Measurements from ENCODE around the gene CLIP3.
A peak's percentile ranks its signal among the peaks of the same experiment; 100 is the strongest.

CLIP3 gene

DNA sequence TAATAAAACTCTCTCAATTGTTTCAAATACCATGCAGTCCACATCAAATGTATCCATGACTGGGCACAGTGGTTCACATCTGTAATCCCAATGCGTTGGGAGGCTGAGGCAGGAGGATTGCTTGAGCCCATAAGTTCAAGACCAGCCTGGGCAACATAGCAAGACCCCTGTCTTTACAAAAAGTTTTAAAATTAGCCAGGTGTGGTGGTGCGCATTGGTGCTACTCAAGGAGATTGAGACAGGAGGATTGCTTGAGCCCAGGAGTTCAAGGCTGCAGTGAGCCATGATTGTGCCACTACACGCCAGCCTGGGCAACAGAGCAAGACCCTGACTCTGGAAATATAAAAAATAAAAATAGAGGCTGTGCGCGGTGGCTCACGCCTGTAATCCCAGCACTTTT is 5.0 kb downstream of the CLIP3 start:
- H3K36me3 Mint-ChIP-seq = peaks cover 40% of the 10 kb centered on the region
- H3K4me3 Mint-ChIP-seq = no peak overlapping the region
- H3K27me3 Mint-ChIP-seq = no peaks in the 10 kb centered on the region
- H3K27ac Mint-ChIP-seq = no peak overlapping the region
- ATAC-seq = no peak
- no peaks in the 10 kb centered on the region for H3K9me3 Mint-ChIP-seq
- peaks cover 4% of the 10 kb centered on the region for H3K4me1 Mint-ChIP-seq

DNA sequence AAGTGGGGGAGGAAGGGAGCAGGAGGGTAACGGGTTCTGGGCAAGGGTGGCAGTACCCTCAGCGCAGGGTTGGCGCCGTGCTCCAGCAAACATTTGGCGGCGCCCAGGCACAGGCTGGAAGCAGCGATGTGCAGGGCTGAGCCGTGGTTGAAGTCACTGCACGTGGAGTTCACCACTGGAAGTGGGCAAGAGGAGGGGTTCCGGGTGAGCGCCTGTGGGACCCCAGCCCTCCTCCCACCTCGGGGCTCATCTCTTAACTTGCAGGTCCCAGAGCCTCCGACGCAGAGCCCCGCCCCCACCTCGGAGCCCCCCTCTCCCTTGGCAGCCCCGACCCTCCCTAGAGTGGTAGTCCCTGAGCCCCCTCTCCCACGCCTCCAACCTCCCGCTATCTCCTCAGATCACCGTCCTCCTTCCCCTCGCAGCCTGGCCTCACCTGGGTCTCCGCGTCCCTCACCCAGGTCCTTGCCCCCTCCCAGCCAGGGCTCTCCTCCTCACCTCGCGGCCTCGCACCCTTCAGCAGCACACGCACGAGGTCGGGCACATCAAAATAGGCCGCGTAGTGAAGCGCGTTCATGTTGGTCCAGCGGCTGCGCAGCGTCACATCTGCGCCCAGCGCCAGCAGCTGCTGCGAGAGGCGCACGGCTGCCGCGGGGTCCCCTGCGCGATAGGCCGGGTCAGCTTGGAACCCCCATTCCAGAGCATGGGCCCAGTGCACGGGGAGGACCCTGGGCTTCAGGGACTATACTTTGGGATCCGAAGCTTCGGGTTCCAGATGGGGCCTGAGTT is 6.4 kb downstream of the CLIP3 start:
- Mint-ChIP-seq H3K27me3 (no peaks in the 10 kb centered on the region), H3K4me3 (no peak overlapping the region), H3K4me1 (no peaks in the 10 kb centered on the region), H3K36me3 (peaks cover 41% of the 10 kb centered on the region), H3K9me3 (no peaks in the 10 kb centered on the region), H3K27ac (no peak overlapping the region)
- no peak for ATAC-seq

DNA sequence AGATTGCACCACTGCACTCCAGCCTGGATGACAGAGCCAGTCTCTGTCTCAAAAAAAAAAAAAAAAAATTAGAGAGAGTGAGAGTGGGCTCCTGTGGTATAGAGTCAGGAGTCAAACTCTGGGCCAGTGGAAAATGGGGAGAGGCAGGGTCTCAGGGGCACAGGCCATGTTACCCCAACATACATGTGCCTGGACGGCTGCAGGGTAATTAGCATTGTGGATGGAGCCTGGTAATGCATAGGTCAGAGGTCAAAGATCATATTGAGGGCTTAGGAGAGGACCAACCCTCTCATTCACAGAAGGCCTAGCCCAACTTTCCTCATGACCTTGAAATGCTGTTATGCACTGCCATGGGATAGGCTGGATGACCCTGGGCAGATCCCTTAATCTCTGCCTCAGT is 7.1 kb downstream of the CLIP3 start:
- H3K27ac Mint-ChIP-seq = no peak overlapping the region
- peaks cover 39% of the 10 kb centered on the region for H3K36me3 Mint-ChIP-seq
- no peaks in the 10 kb centered on the region for H3K27me3 Mint-ChIP-seq
- no peaks in the 10 kb centered on the region for H3K9me3 Mint-ChIP-seq
- H3K4me3 Mint-ChIP-seq = no peak overlapping the region
- no peaks in the 10 kb centered on the region for H3K4me1 Mint-ChIP-seq
- ATAC-seq = no peak

DNA sequence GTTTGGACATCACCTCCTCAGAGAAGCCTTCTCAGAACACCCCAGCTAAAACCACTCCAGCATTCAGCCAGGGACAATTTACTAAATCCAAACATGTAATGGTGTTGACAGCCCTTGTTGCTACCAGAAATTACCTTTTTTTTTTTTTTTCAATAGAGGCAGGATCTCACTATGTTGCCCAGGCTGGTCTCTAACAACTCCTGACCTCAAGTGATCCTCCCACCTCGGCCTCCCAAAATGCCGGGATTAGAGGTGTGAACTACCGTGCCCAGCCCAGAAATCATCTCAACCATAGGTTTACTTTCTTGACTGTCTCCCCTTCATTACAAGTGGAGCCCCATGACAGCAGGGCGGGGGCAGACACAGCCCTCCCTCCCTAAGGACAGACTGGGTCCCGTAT is 9.2 kb downstream of the CLIP3 start:
- Mint-ChIP-seq H3K4me3 (no peak overlapping the region), H3K9me3 (no peaks in the 10 kb centered on the region), H3K27me3 (no peaks in the 10 kb centered on the region), H3K4me1 (no peaks in the 10 kb centered on the region), H3K36me3 (peaks cover 26% of the 10 kb centered on the region), H3K27ac (no peak overlapping the region)
- no peak for ATAC-seq

DNA sequence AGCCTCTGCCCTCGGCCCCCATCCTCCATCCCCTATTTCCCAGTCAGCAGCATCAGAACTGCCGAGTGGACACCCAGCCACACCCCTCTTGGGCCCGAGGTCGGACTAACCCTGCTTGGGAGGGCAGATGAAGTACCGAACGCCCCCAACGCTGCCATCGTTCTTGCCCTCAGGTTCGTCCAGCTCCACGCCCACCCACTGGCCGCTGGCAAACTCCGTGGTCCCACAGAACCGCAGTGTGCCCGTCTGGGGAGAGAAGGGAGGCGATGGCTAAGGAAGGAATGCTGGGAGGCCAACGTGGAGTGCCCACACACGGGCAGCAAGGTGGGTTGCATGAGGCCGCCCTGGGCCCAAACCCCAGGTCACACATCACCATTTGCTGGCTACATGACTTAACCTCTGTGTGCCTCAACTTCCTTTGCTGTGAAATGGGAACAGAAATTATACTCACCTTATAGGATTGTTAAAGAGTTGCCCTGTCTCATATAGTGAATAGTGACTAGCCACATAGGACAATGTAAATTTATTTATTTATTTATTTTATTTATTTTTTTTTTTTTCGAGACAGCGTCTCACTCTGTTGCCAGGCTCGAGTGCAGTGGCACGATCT is 13.5 kb downstream of the CLIP3 start:
- no peaks in the 10 kb centered on the region for H3K9me3 Mint-ChIP-seq
- H3K4me1 Mint-ChIP-seq = peaks cover 18% of the 10 kb centered on the region
- no peak overlapping the region for H3K4me3 Mint-ChIP-seq
- H3K36me3 Mint-ChIP-seq = peaks cover 26% of the 10 kb centered on the region
- no peak for ATAC-seq
- no peak overlapping the region for H3K27ac Mint-ChIP-seq
- no peaks in the 10 kb centered on the region for H3K27me3 Mint-ChIP-seq

DNA sequence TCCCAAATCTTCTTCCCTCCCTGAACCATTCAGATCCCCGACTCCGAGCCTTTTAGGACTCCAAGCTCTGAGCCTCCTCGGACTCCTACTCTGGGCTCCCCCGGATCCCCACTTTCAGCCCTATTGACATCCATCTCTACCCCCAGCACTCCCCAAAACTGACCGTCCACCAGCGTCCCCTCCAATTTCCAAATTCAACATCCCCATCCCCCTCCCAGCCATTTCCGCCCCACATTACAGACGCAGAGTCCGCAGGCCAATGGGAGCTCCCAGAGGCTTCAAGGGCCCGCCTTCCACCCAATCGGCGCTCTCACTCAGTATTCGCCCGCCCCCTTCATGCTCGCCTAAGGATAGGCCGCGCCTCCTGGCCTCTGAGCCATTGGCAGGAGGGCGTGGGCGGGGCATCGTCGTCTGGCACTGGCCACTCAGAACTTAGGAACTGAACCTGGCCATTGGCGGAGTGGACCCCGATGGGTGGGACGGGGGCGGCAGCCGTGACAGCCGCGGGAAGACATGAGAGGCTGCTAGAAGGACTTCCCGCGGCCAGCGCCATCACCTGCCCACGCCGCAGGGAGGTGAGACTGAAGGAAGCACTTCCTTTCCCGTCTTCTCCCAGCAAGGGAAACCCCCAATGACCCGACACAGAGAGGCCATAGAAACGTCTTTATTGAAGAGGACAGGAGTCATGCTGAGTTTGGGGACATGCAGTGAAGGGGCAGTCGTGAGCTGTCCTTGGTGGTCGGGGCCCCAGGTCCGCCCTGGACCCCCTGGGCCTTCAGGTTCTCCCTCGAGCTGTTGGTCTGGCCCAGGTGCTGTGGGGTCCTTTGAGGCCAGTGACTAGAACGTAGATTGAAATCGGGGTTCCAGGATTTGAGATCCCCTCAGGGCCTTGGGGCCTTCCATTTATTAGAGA is 18.4 kb downstream of the CLIP3 start, which contains the start of gene ALKBH6:
Gene ALKBH6 (minus strand): TSS at position 202 of the 913 bp plus-strand sequence. CDS start 816 bp downstream, outside the sequence.
- peak within 1 kb of the TSS; percentile 94 for H3K27ac Mint-ChIP-seq
- H3K4me1 Mint-ChIP-seq = peaks cover 43% of the 10 kb centered on the region
- H3K4me3 Mint-ChIP-seq = peak within 1 kb of the TSS; percentile 96
- peaks cover 18% of the 10 kb centered on the region for H3K36me3 Mint-ChIP-seq
- H3K27me3 Mint-ChIP-seq = no peaks in the 10 kb centered on the region
- ATAC-seq = peak; percentile 98
- no peaks in the 10 kb centered on the region for H3K9me3 Mint-ChIP-seq

DNA sequence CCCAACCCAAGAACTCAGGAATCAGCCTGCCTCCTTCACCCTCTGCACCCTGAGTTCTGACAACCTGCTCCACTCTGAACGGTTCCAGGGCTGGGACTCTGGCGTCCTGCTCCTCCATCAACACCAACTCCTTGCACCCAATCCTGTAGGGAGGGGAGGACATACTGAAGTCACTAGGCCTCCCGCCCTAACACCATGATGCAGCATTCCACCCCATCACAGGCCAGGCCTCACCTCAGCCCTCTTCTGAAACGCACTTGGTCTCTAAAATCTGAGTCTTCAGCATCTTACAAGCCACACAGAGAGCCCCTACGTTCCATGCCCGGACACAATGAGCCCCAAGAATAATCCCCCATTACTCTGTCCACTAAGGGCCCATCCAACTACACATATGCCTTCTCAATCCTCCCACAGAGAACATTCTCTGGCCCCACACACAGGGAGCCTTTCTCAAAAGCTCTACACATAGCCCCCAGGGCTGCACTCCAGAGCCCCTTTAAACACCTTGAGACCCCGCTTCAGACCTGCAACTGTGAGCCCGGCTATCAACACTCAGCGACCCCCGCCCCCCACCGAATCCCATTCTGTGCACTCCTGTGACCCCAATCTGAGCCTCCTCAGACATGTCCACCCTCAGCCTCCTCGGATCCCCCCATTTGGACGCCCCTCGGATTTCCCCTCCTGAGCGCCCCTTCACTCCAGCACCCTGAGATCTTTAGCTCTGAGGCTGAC is 19.2 kb downstream of the CLIP3 start:
- ATAC-seq = no peak
- Mint-ChIP-seq H3K4me3 (peak overlapping the region; percentile 96), H3K36me3 (peaks cover 18% of the 10 kb centered on the region), H3K9me3 (no peaks in the 10 kb centered on the region), H3K27me3 (no peaks in the 10 kb centered on the region), H3K4me1 (peaks cover 51% of the 10 kb centered on the region), H3K27ac (peak overlapping the region; percentile 94)

DNA sequence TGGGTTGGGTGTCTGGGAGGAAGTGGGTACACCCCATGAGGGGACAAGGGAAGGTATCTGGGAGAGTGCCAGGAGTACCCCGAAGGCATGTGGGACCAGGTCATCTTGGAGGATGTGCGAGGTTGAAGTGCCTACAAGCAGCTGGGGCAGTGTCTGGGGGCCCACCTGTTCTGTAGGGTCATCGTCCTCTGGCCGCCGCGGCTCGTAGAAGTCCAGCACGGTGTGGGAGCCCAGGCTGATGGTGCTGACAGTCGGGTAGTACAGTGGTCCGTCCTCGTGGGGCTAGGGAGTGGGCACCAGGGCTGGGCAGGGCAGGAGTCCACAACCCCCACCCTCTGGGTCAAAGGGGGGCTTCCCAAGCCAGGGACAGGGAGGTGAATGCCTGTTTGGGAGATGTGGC is 22.3 kb downstream of the CLIP3 start:
- Mint-ChIP-seq H3K9me3 (no peaks in the 10 kb centered on the region), H3K27me3 (no peaks in the 10 kb centered on the region), H3K36me3 (peaks cover 12% of the 10 kb centered on the region), H3K4me3 (no peak overlapping the region), H3K4me1 (peaks cover 48% of the 10 kb centered on the region), H3K27ac (no peak overlapping the region)
- no peak for ATAC-seq

DNA sequence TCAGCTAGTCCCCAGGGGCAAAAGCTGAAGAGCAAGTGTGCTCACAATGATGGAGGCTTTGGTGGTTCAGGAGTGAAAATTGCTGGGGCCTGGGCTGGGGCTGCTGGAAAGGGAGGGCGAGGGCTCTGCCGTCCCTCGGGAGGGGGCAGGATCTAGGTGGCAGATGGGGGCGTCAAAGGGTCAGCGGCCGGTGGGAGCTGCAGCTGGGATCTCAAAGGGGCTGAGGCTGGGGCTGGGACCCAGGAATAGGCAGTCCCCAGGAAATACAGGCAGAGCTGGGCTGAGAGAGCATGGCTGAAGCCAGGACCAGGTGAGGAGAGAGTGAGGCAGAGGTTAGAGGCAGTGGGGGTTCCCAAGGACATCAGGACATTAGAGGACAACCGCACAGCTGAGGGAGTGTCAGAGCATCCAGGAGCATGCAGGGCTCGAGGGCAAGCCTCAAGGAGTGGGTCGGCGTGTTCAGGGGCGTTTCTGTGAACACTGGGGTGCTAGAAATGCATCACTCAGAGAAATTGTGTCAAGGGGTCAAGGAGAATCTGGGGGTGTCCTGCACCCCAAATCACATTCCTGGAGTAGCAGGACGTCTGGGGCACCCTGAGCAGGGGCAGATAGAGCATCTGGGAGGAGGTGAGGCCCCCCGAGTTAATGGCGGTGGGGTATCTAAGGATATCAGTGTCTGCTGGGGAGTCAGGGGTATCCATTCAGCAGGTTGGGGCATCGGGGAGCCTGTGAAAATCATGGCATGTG is 22.9 kb downstream of the CLIP3 start:
- Mint-ChIP-seq H3K27me3 (no peaks in the 10 kb centered on the region), H3K27ac (no peak overlapping the region), H3K9me3 (no peaks in the 10 kb centered on the region), H3K36me3 (peaks cover 12% of the 10 kb centered on the region), H3K4me1 (peaks cover 42% of the 10 kb centered on the region), H3K4me3 (peak overlapping the region; percentile 48)
- no peak for ATAC-seq

DNA sequence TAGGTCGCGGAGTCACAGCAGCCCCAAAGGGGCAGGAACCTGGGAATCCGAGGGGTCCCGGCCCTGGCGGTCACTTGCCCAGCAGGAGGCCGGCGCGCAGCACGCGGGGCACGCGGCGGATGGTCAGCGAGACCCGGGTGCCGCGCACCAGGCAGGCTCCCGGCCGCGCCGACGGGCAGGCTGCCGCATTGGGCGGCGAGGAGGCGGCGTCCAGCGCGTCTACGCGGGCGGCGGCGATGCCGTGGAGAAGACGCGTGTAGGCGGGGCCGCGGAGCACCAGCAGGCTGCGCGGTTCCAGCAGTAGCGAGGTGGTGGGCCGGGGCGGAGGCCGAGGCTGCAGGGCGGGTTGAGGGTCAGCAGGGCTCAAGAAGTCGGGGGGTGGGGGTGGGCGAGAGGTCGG is 23.5 kb downstream of the CLIP3 start:
- Mint-ChIP-seq H3K4me1 (peaks cover 36% of the 10 kb centered on the region), H3K27me3 (no peaks in the 10 kb centered on the region), H3K27ac (peak overlapping the region; percentile 33), H3K36me3 (peaks cover 16% of the 10 kb centered on the region), H3K9me3 (no peaks in the 10 kb centered on the region), H3K4me3 (peak overlapping the region; percentile 48)
- peak; percentile 43 for ATAC-seq

DNA sequence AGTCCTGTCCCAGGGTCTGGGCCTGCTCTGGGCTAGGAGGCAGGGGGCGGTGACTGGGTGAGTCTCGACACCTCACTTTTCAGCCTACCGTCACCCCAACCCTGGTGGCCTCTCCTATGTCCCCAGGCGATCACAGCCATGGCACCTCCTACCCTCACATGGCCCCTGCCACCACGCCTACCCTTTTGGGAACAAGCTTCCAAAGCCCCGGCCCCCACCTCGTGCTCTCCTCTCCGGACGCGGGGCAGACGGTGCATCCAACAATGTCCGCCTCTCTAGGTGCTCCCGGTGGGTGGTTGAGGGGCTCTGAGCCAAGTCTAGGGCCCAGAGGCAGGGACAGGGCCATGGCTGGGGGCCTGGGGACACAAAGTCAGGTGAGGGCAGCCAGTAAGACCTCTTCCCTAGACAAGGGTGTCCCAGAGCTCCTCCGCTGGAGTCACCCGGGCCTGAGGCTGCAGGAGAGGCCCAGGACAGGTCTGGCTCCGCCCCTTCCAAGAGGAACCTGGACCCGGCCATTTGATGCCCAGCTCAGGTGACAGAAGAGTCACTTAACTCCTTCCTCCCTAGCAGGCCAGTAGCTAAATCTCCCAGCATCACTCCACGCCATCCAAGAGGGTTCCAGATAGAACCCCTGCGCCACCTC is 24.2 kb downstream of the CLIP3 start, which contains the start of gene SYNE4:
Gene SYNE4 (minus strand): TSS at position 478 of the 643 bp plus-strand sequence. CDS start 132 bp downstream, at position 346.
- ATAC-seq = no peak
- Mint-ChIP-seq H3K4me1 (peaks cover 28% of the 10 kb centered on the region), H3K27me3 (no peaks in the 10 kb centered on the region), H3K9me3 (no peaks in the 10 kb centered on the region), H3K4me3 (peak within 1 kb of the TSS; percentile 50), H3K27ac (peak within 1 kb of the TSS; percentile 33), H3K36me3 (peaks cover 17% of the 10 kb centered on the region)

DNA sequence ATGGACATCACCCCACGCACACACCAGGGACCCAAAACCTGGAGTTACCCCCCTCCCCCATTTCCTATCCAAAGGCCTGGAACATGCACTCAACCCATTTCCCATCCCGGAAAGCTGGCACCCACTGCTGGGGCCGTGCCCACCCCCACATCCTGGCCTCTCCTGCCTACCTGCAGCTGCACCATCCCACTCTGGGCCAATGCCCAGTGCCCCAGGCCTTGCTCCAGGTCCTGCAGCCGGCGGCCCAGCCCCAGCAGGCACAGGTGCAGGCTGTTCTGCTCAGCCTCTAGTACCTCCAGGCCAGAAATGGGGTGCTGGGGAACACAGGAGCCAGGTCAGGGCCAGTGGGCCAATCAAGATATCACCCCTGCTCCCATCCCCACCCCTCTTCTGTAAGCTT is 25.7 kb downstream of the CLIP3 start:
- no peaks in the 10 kb centered on the region for H3K27me3 Mint-ChIP-seq
- peaks cover 21% of the 10 kb centered on the region for H3K36me3 Mint-ChIP-seq
- peaks cover 23% of the 10 kb centered on the region for H3K4me1 Mint-ChIP-seq
- no peak for ATAC-seq
- no peak overlapping the region for H3K4me3 Mint-ChIP-seq
- no peaks in the 10 kb centered on the region for H3K9me3 Mint-ChIP-seq
- H3K27ac Mint-ChIP-seq = no peak overlapping the region

DNA sequence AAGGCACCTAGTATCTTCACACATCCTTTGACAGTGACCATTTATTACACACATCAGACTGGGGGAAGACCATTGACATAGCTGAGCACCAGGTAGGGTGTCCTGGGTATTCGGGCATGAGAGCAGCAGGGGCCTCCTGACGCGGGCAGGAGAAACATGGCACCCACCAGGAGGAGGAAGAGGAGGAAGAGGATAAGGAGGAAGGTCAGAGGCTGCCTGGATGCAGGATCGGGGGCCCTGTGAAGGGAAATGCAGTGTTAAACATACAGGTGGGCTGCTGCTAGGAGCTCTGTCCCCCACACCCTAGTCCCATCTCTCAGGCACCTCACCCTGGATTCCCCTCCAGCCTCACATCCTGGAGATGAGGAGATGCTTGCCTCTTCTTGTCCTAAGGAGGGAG is 29.4 kb downstream of the CLIP3 start:
- no peak overlapping the region for H3K4me3 Mint-ChIP-seq
- no peaks in the 10 kb centered on the region for H3K9me3 Mint-ChIP-seq
- peaks cover 17% of the 10 kb centered on the region for H3K4me1 Mint-ChIP-seq
- no peak for ATAC-seq
- H3K36me3 Mint-ChIP-seq = peaks cover 22% of the 10 kb centered on the region
- H3K27me3 Mint-ChIP-seq = no peaks in the 10 kb centered on the region
- H3K27ac Mint-ChIP-seq = no peak overlapping the region

DNA sequence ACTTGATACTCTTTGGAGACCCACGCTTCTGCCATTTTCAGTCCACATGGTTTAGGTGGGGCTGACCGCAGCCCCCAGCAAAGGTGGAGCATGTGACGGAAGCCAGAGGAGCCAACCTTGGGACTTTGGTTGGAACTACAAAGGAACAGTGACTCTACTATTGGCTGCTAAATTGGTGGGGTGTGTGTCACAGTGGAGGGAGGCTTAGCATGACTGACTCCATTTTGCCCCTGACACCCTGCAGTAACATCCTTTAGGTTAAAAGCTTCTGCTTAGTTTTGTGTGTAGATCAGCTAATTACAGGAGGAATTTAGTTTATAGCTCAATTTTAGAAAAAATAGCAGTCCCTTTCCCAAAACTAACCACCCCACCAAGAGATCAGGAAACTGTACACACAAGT is 31.1 kb downstream of the CLIP3 start:
- no peak overlapping the region for H3K27ac Mint-ChIP-seq

More for the DNA sequence above, 31.1 kb downstream of the CLIP3 start:
- Mint-ChIP-seq H3K27me3 (no peaks in the 10 kb centered on the region), H3K36me3 (peaks cover 22% of the 10 kb centered on the region), H3K9me3 (no peaks in the 10 kb centered on the region), H3K4me1 (peaks cover 27% of the 10 kb centered on the region), H3K4me3 (no peak overlapping the region)
- ATAC-seq = no peak
